IMR-90 (cell line): ENCODE results near the gene TANK. TPM values are rescaled to one million over a fixed set of nuclear protein-coding genes. Genes with fewer than 3 reads are reported as not detected.

Source experiments
- ATAC-seq: fragments of 200-7000 bp; cut with Tn5 transposase; 2 replicates; pipeline ENCODE4 v1.9.1; 2020; ENCODE audit warnings: low read depth, mild to moderate bottlenecking, moderate library complexity
- BruUV-seq: library from RNA; stranded (reverse); fragments of 400-500 nt; replicated peaks from 2 replicates; lab custom pipeline; 2021; lab: Mats Ljungman, UMichigan
- CTCF ChIA-PET: fragments of 300-600 bp; formaldehyde crosslinking; extraction: SDS; loops from one replicate; lab custom pipeline; 2021; ENCODE audit warnings: antibody characterized with exemption; lab: Yijun Ruan, JAX
- POLR2A ChIA-PET: fragments of 300-600 bp; sonication (Branson Sonifier 250); formaldehyde crosslinking; loops from one replicate; lab custom pipeline; 2022; ENCODE audit warnings: antibody characterized with exemption; ENCODE audit not compliant: unreplicated experiment; lab: Charles Lee
- DNase-seq: peaks from one replicate; pipeline ENCODE4 v3.0.0; 2013
- H2AFZ ChIP-seq: replicated peaks from 2 replicates; pipeline ENCODE3; 2013; ENCODE audit warnings: low read length, mild to moderate bottlenecking; ENCODE audit not compliant: poor library complexity
- H2AK5ac ChIP-seq: 2 replicates; pipeline ENCODE4 v1.6.1; 2013; ENCODE audit warnings: low read depth, low read length, inconsistent platforms
- H2AK9ac ChIP-seq: replicated peaks from 2 replicates; pipeline ENCODE3; 2013; ENCODE audit warnings: mild to moderate bottlenecking, low read depth, low read length, moderate library complexity; ENCODE audit not compliant: poor library complexity
- H2BK120ac ChIP-seq: 2 replicates; pipeline ENCODE4 v1.6.1; 2013; ENCODE audit warnings: low read depth, low read length, inconsistent platforms
- H2BK15ac ChIP-seq: 3 replicates; pipeline ENCODE4 v1.6.1; 2013; ENCODE audit warnings: low read depth, low read length, inconsistent platforms
- H2BK20ac ChIP-seq: 2 replicates; pipeline ENCODE4 v1.6.1; 2013; ENCODE audit warnings: low read depth, mild to moderate bottlenecking, inconsistent platforms, low read length, moderate library complexity
- H2BK5ac ChIP-seq: 2 replicates; pipeline ENCODE4 v1.6.1; 2013; ENCODE audit warnings: mild to moderate bottlenecking, low read depth, low read length, inconsistent platforms; ENCODE audit not compliant: poor library complexity, severe bottlenecking
- H3K14ac ChIP-seq: replicated peaks from 2 replicates; pipeline ENCODE4 v1.6.1; 2013; ENCODE audit warnings: low read depth, low read length, inconsistent platforms
- H3K18ac ChIP-seq: 2 replicates; pipeline ENCODE4 v1.6.1; 2013; ENCODE audit warnings: low read depth, low read length, control low read depth
- H3K23ac ChIP-seq: 2 replicates; pipeline ENCODE4 v1.6.1; 2013; ENCODE audit warnings: low read depth, low read length, inconsistent platforms
- H3K27ac ChIP-seq: 2 replicates; pipeline ENCODE4 v1.5.1; 2013; ENCODE audit warnings: mild to moderate bottlenecking, control low read depth, low read length; ENCODE audit not compliant: insufficient read depth
- H3K27me3 ChIP-seq: 2 replicates; pipeline ENCODE4 v1.6.1; 2013; ENCODE audit warnings: low read length; ENCODE audit not compliant: control insufficient read depth, insufficient read depth
- H3K36me3 ChIP-seq: 2 replicates; pipeline ENCODE4 v1.6.1; 2013; ENCODE audit warnings: low read length, mixed read lengths; ENCODE audit not compliant: control insufficient read depth, insufficient read depth
- H3K4ac ChIP-seq: 2 replicates; pipeline ENCODE4 v1.6.1; 2013; ENCODE audit warnings: low read depth, low read length, inconsistent platforms
- H3K4me1 ChIP-seq: 2 replicates; pipeline ENCODE4 v1.6.1; 2013; ENCODE audit warnings: low read length, mixed read lengths; ENCODE audit not compliant: control insufficient read depth, insufficient read depth
- H3K4me2 ChIP-seq: 2 replicates; pipeline ENCODE4 v1.6.1; 2013; ENCODE audit warnings: low read depth, mild to moderate bottlenecking, control low read depth, low read length, moderate library complexity
- H3K4me3 ChIP-seq: 2 replicates; pipeline ENCODE4 v1.5.1; 2013; ENCODE audit warnings: low read depth, mild to moderate bottlenecking, control low read depth, low read length, moderate library complexity; ENCODE audit not compliant: insufficient read depth
- H3K56ac ChIP-seq: 2 replicates; pipeline ENCODE4 v1.6.1; 2013; ENCODE audit warnings: low read length, inconsistent platforms; ENCODE audit not compliant: insufficient read depth; ENCODE audit errors: extremely low read depth
- H3K79me1 ChIP-seq, 2 experiments: 2 replicates each; pipeline ENCODE4 v1.6.1; 2013; ENCODE audit warnings: low read length in 2 of 2, inconsistent platforms in 1 of 2, low read depth in 1 of 2
- H3K9ac ChIP-seq: 2 replicates; pipeline ENCODE4 v1.6.1; 2013; ENCODE audit warnings: low read depth, low read length, control low read depth
- H3K9me1 ChIP-seq: 2 replicates; pipeline ENCODE4 v1.6.1; 2013; ENCODE audit warnings: low read length, inconsistent platforms; ENCODE audit not compliant: insufficient read depth
- H3K9me3 ChIP-seq: 2 replicates; pipeline ENCODE4 v1.6.1; 2013; ENCODE audit warnings: low read length; ENCODE audit not compliant: control insufficient read depth, insufficient read depth
- H4K20me1 ChIP-seq: 2 replicates; pipeline ENCODE4 v1.6.1; 2013; ENCODE audit warnings: low read length, inconsistent platforms; ENCODE audit not compliant: insufficient read depth
- H4K5ac ChIP-seq: 2 replicates; pipeline ENCODE4 v1.6.1; 2013; ENCODE audit warnings: mild to moderate bottlenecking, low read depth, low read length, control low read depth
- H4K8ac ChIP-seq, 2 experiments: 2 replicates each; pipeline ENCODE4 v1.6.1; 2013; ENCODE audit warnings: low read depth in 2 of 2, low read length in 2 of 2, control low read depth in 1 of 2, inconsistent platforms in 1 of 2
- H4K91ac ChIP-seq: 2 replicates; pipeline ENCODE4 v1.6.1; 2013; ENCODE audit warnings: low read depth, low read length, inconsistent platforms; ENCODE audit not compliant: insufficient read depth
- BHLHE40 ChIP-seq: fragments of 150-350 bp; IDR thresholded peaks from 2 replicates; pipeline ENCODE4 v1.6.1; 2016; ENCODE audit warnings: mild to moderate bottlenecking, low read depth, low read length
- CEBPB ChIP-seq: IDR thresholded peaks from 2 replicates; pipeline ENCODE4 v1.6.1; 2012; ENCODE audit warnings: low read depth, low read length, improper control_type of control experiment
- CHD1 ChIP-seq: IDR thresholded peaks from 2 replicates; pipeline ENCODE4 v1.6.1; 2012; ENCODE audit warnings: low read depth, low read length, improper control_type of control experiment
- FOS ChIP-seq: fragments of 150-350 bp; IDR thresholded peaks from 2 replicates; pipeline ENCODE4 v1.6.1; 2016; ENCODE audit warnings: low read depth, low read length
- MAFK ChIP-seq: IDR thresholded peaks from 2 replicates; pipeline ENCODE4 v1.6.1; 2012; ENCODE audit warnings: low read depth, low read length, improper control_type of control experiment
- MAZ ChIP-seq: IDR thresholded peaks from 2 replicates; pipeline ENCODE4 v1.6.1; 2012; ENCODE audit warnings: low read depth, mild to moderate bottlenecking, low read length, improper control_type of control experiment, moderate library complexity, borderline replicate concordance
- MXI1 ChIP-seq: IDR thresholded peaks from 2 replicates; pipeline ENCODE4 v1.6.1; 2012; ENCODE audit warnings: low read depth, mild to moderate bottlenecking, low read length, moderate library complexity, borderline replicate concordance
- POLR2A ChIP-seq: IDR thresholded peaks from 2 replicates; pipeline ENCODE4 v1.6.1; 2012; ENCODE audit warnings: mild to moderate bottlenecking, low read depth, low read length
- RAD21 ChIP-seq: IDR thresholded peaks from 2 replicates; pipeline ENCODE4 v1.6.1; 2012; ENCODE audit warnings: low read length, improper control_type of control experiment
- RCOR1 ChIP-seq: IDR thresholded peaks from 2 replicates; pipeline ENCODE4 v1.6.1; 2012; ENCODE audit warnings: mild to moderate bottlenecking, low read length, improper control_type of control experiment; ENCODE audit not compliant: insufficient replicate concordance
- RFX5 ChIP-seq: IDR thresholded peaks from 2 replicates; pipeline ENCODE4 v1.8.0; 2012; ENCODE audit warnings: low read depth, mild to moderate bottlenecking, low read length, moderate library complexity
- SMC3 ChIP-seq: fragments of 150-350 bp; IDR thresholded peaks from 2 replicates; pipeline ENCODE4 v1.6.1; 2016; ENCODE audit warnings: low read depth, mild to moderate bottlenecking, antibody characterized with exemption, low read length, moderate library complexity
- WGBS, 2 experiments: methylation state at CpG; one replicate each; pipeline versions ENCODE4 v1.1.5 to v1.1.7; 2013; ENCODE audit warnings: missing lambda C conversion rate in 2 of 2; ENCODE audit not compliant: insufficient read length in 1 of 2; ENCODE audit errors: extremely low coverage in 2 of 2; 5-methylcytosine and 5-hydroxymethylcytosine counted together
- dilution Hi-C: fragments of 300-500 bp; cut with HindIII; formaldehyde crosslinking; loops from one replicate; pipeline ENCODE4 v1.14.3; 2018; ENCODE audit warnings: low sequenced_read_pairs; ENCODE audit not compliant: unreplicated experiment
- in situ Hi-C: fragments of 300-500 bp; cut with MboI; formaldehyde crosslinking; loops from 3 replicates; pipeline ENCODE4 v1.14.3; 2019; ENCODE audit warnings: low sequenced_read_pairs, inconsistent platforms, mixed read lengths
- intact Hi-C: fragments of 100-400 bp; cut with micrococcal nuclease; formaldehyde crosslinking; loops from 2 replicates; pipeline ENCODE4 v1.10.0; 2022
- polyA plus RNA-seq, 3 experiments: library from polyadenylated mRNA; depleted of rRNA; stranded (reverse); fragments of >200 nt; gene quantifications; 2 replicates each; pipeline ENCODE4 v1.2.3, GENCODE V29; 2012; ENCODE audit warnings: low replicate concordance in 1 of 3
- total RNA-seq: library from RNA; depleted of rRNA; stranded (reverse); fragments of >200 nt; gene quantifications from 2 replicates; pipeline ENCODE4 v1.2.3, GENCODE V29; 2012
- TF ChIP-seq, protein P1 (sequence below): fragments of 150-350 bp; IDR thresholded peaks from 2 replicates; pipeline ENCODE4 v1.6.1; 2016; ENCODE audit warnings: low read depth, mild to moderate bottlenecking, low read length, moderate library complexity, borderline replicate concordance
- TF ChIP-seq, protein P2 (sequence below): conservative IDR thresholded peaks from 2 replicates; pipeline ENCODE4 v1.5.1; 2012; ENCODE audit warnings: mild to moderate bottlenecking, low read depth, low read length, improper control_type of control experiment

TANK gene
- total and polyA plus RNA-seq, 2 of the 4 experiments (the other 2 are of a cell fraction) = 25.4 to 41.9 TPM

DNA sequence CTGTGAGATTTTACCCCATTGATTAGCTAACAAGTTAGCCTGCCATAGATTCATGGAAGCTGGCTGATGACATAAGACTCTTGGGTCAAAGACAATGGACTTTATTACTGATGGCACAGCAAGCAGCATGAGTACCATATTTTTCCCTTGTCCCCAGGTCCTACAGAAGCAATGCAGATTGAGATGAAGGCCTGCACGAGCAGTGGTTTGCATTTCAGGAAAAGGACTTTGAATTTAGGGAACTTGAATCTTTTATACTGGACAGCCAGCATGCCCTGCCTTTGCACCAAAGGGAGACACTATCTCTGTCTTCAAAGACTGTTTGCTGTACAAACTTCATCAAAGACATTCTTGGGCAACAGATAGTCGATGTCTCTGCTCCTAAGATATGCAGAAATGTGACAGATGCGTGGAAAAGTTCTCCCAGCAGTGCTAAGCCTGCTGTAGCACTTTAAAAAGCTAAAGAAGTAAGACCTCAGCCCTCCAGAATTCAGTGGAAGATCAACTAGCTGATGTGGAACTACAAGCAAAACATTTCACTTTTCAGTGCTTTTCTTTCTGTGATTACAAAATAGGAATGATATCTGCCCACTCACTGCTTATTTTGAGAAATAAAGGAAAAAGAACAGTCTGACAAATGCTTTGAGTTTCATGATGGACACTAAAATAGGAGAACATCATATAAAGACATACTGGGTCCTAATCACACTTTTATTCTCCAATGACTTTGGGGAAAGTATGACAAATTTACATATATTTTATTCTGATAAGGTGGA is 44.4 kb upstream of the TANK start:
- Histone ChIP-seq H3K23ac (no peak overlapping the region), H2BK15ac (no peak overlapping the region), H3K27me3 (peaks cover 5% of the 10 kb centered on the region), H2BK120ac (no peak overlapping the region), H4K20me1 (no peaks in the 10 kb centered on the region), H4K5ac (no peak overlapping the region), H3K18ac (no peak overlapping the region), H3K4ac (no peak overlapping the region), H2AK5ac (no peak overlapping the region), H3K27ac (no peak overlapping the region), H3K4me1 (no peaks in the 10 kb centered on the region), H3K79me1 (no peaks in the 10 kb centered on the region), H2AFZ (no peak overlapping the region), H3K56ac (no peak overlapping the region), H3K4me3 (no peak overlapping the region), H3K14ac (no peak overlapping the region), H4K8ac (no peak overlapping the region), H4K91ac (no peak overlapping the region), H3K9ac (no peak overlapping the region), H2BK20ac (no peak overlapping the region), H2AK9ac (no peak overlapping the region), H3K4me2 (no peak overlapping the region), H3K36me3 (no peaks in the 10 kb centered on the region), H3K9me1 (no peaks in the 10 kb centered on the region), H2BK5ac (no peak overlapping the region), H3K9me3 (no peaks in the 10 kb centered on the region)
- TF ChIP-seq, protein P1, sequence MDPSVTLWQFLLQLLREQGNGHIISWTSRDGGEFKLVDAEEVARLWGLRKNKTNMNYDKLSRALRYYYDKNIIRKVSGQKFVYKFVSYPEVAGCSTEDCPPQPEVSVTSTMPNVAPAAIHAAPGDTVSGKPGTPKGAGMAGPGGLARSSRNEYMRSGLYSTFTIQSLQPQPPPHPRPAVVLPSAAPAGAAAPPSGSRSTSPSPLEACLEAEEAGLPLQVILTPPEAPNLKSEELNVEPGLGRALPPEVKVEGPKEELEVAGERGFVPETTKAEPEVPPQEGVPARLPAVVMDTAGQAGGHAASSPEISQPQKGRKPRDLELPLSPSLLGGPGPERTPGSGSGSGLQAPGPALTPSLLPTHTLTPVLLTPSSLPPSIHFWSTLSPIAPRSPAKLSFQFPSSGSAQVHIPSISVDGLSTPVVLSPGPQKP = no peak
- no peak for TF ChIP-seq CEBPB
- no peak for TF ChIP-seq MXI1
- no peak for TF ChIP-seq SMC3
- TF ChIP-seq, protein P2, sequence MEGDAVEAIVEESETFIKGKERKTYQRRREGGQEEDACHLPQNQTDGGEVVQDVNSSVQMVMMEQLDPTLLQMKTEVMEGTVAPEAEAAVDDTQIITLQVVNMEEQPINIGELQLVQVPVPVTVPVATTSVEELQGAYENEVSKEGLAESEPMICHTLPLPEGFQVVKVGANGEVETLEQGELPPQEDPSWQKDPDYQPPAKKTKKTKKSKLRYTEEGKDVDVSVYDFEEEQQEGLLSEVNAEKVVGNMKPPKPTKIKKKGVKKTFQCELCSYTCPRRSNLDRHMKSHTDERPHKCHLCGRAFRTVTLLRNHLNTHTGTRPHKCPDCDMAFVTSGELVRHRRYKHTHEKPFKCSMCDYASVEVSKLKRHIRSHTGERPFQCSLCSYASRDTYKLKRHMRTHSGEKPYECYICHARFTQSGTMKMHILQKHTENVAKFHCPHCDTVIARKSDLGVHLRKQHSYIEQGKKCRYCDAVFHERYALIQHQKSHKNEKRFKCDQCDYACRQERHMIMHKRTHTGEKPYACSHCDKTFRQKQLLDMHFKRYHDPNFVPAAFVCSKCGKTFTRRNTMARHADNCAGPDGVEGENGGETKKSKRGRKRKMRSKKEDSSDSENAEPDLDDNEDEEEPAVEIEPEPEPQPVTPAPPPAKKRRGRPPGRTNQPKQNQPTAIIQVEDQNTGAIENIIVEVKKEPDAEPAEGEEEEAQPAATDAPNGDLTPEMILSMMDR = no peak
- TF ChIP-seq RFX5 = no peak
- no peak for TF ChIP-seq RCOR1
- no peak for TF ChIP-seq BHLHE40
- TF ChIP-seq MAZ = no peak
- TF ChIP-seq CHD1 = no peak
- no peak for TF ChIP-seq MAFK
- TF ChIP-seq FOS = no peak
- TF ChIP-seq RAD21 = no peak
- TF ChIP-seq POLR2A = no peak
- dilution Hi-C loops (no loop called here), intact Hi-C loops (no loop called here), in situ Hi-C loops (no loop called here)
- no CpG with 5 or more reads among the region's 3 CpGs for WGBS, 2 experiments
- DNase-seq = no peak
- ChIA-PET CTCF (no interaction called here), POLR2A (no interaction called here)
- BruUV-seq = no TSS peak
- no peak; the same call in 1 of the 2 replicates for ATAC-seq
